SK-N-SH (cell line): Measurements from ENCODE around the gene BRD2. TPM values are rescaled to one million over a fixed set of nuclear protein-coding genes. Genes with fewer than 3 reads are reported as not detected.

ENCODE experiments used
- CTCF ChIA-PET: fragments of 300-600, 350-600 bp; formaldehyde crosslinking; extraction: SDS; loops from one replicate; lab custom pipeline; 2021; lab: Yijun Ruan, JAX
- POLR2A ChIA-PET: fragments of 350-600 bp; sonication (Branson Sonifier 250); formaldehyde crosslinking; extraction: SDS; loops from one replicate; lab custom pipeline; 2020; ENCODE audit warnings: antibody characterized with exemption, inconsistent platforms; lab: Yijun Ruan, JAX
- DNase-seq: peaks from one replicate; pipeline ENCODE4 v3.0.0; 2012
- H2AFZ ChIP-seq: fragments of 200-600 bp; sonication (generic); 2 replicates; pipeline ENCODE4 v1.8.1; 2016; ENCODE audit warnings: antibody characterized with exemption, mild to moderate bottlenecking, low read depth
- H3F3A ChIP-seq: fragments of 200-600 bp; sonication (generic); replicated peaks from 2 replicates; pipeline ENCODE3; 2016; ENCODE audit warnings: antibody characterized with exemption, mild to moderate bottlenecking; ENCODE audit not compliant: insufficient read depth
- H3K27ac ChIP-seq, 2 experiments: fragments of 200-500 bp in 1 of 2; fragments of 200-600 bp in 1 of 2; sonication (Bioruptor generic) in 1 of 2; sonication (generic), shearing (Covaris generic) in 1 of 2; 2 replicates each; pipeline versions ENCODE4 v1.5.1 to v1.6.1; 2014 to 2016; ENCODE audit warnings: low read depth in 2 of 2, inconsistent platforms in 1 of 2, low read length in 1 of 2, mild to moderate bottlenecking in 1 of 2, mixed read lengths in 1 of 2
- H3K27me3 ChIP-seq: fragments of 200-600 bp; sonication (generic), shearing (Covaris generic); 2 replicates; pipeline ENCODE4 v1.6.1; 2016; ENCODE audit warnings: mixed run types; ENCODE audit not compliant: insufficient read depth
- H3K36me3 ChIP-seq, 2 experiments: fragments of 200-500 bp in 1 of 2; fragments of 200-600 bp in 1 of 2; sonication (Bioruptor generic) in 1 of 2; sonication (generic) in 1 of 2; replicated peaks in 1 of 2; 2 replicates each; pipeline versions ENCODE3 to v1.5.1; 2014 to 2016; ENCODE audit warnings: low read length in 1 of 2, mild to moderate bottlenecking in 1 of 2; ENCODE audit not compliant: insufficient read depth in 2 of 2, control insufficient read depth in 1 of 2
- H3K4me1 ChIP-seq, 2 experiments: fragments of 200-500 bp in 1 of 2; fragments of 200-600 bp in 1 of 2; sonication (Bioruptor generic) in 1 of 2; sonication (generic), shearing (Covaris generic) in 1 of 2; 2 replicates each; pipeline versions ENCODE4 v1.5.1 to v1.6.1; 2014 to 2016; ENCODE audit warnings: low read depth in 1 of 2, low read length in 1 of 2, mixed run types in 1 of 2; ENCODE audit not compliant: insufficient read depth in 2 of 2, control insufficient read depth in 1 of 2
- H3K4me2 ChIP-seq: fragments of 200-600 bp; sonication (generic), shearing (Covaris generic); 2 replicates; pipeline ENCODE4 v1.6.1; 2017; ENCODE audit warnings: mixed run types
- H3K4me3 ChIP-seq, 2 experiments: fragments of 200-500 bp in 1 of 2; fragments of 200-600 bp in 1 of 2; sonication (Bioruptor generic) in 1 of 2; sonication (generic), shearing (Covaris generic) in 1 of 2; 2 replicates each; pipeline versions ENCODE4 v1.5.1 to v1.8.1; 2014 to 2016; ENCODE audit warnings: low read depth in 2 of 2, inconsistent platforms in 1 of 2, low read length in 1 of 2, mild to moderate bottlenecking in 1 of 2, mixed read lengths in 1 of 2, moderate library complexity in 1 of 2
- H3K79me2 ChIP-seq: fragments of 200-600 bp; sonication (generic); 2 replicates; pipeline ENCODE4 v1.8.1; 2017; ENCODE audit warnings: mild to moderate bottlenecking; ENCODE audit not compliant: insufficient read depth
- H3K9ac ChIP-seq: fragments of 200-600 bp; sonication (generic); 2 replicates; pipeline ENCODE4 v1.6.1; 2017; ENCODE audit warnings: mixed run types
- H3K9me2 ChIP-seq: fragments of 200-600 bp; sonication (generic); 2 replicates; pipeline ENCODE4 v1.6.1; 2017; ENCODE audit warnings: mixed run types
- H3K9me3 ChIP-seq: fragments of 200-600 bp; sonication (generic); 2 replicates; pipeline ENCODE4 v1.6.1; 2017; ENCODE audit warnings: mixed run types, mild to moderate bottlenecking, moderate library complexity
- H4K20me1 ChIP-seq: fragments of 200-600 bp; sonication (generic); 2 replicates; pipeline ENCODE4 v1.6.1; 2017; ENCODE audit warnings: mild to moderate bottlenecking, mixed run types; ENCODE audit not compliant: insufficient read depth
- CTCF ChIP-seq: fragments of 200-600 bp; sonication (generic); IDR thresholded peaks from 2 replicates; pipeline ENCODE4 v1.6.1; 2017; ENCODE audit warnings: antibody characterized with exemption, mild to moderate bottlenecking, moderate library complexity
- ELF1 ChIP-seq: IDR thresholded peaks from 2 replicates; pipeline ENCODE4 v1.4.0; 2012
- EZH2phosphoT487 ChIP-seq: fragments of 200-600 bp; sonication (generic); IDR thresholded peaks from 2 replicates; pipeline ENCODE4 v1.6.1; 2017; ENCODE audit warnings: low read depth, mixed run types, mild to moderate bottlenecking, antibody characterized with exemption, moderate library complexity, borderline replicate concordance
- FOXJ3 ChIP-seq: sonication (generic); formaldehyde crosslinking; IDR thresholded peaks from 2 replicates; pipeline ENCODE4 v1.5.1; 2020; ENCODE audit warnings: mild to moderate bottlenecking, missing genetic modification reagents
- GABPA ChIP-seq: IDR thresholded peaks from 2 replicates; pipeline ENCODE4 v1.4.0; 2012; ENCODE audit warnings: low read depth, mild to moderate bottlenecking
- IRF3 ChIP-seq: fragments of 150-350 bp; IDR thresholded peaks from 2 replicates; pipeline ENCODE4 v1.6.1; 2016; ENCODE audit warnings: mild to moderate bottlenecking, low read depth, low read length
- JUND ChIP-seq: IDR thresholded peaks from 2 replicates; pipeline ENCODE4 v1.4.0; 2012
- MAX ChIP-seq: IDR thresholded peaks from 2 replicates; pipeline ENCODE4 v1.4.0; 2012; ENCODE audit warnings: low read depth
- MXI1 ChIP-seq: IDR thresholded peaks from 2 replicates; pipeline ENCODE4 v1.6.1; 2012; ENCODE audit warnings: mild to moderate bottlenecking, low read depth, low read length, improper control_type of control experiment
- PBX3 ChIP-seq: IDR thresholded peaks from 2 replicates; pipeline ENCODE4; 2012
- POLR2AphosphoS5 ChIP-seq: IDR thresholded peaks from 2 replicates; pipeline ENCODE4 v1.6.1; 2012; ENCODE audit warnings: low read depth, low read length
- RAD21 ChIP-seq: IDR thresholded peaks from 2 replicates; pipeline ENCODE4 v1.6.1; 2012; ENCODE audit warnings: mild to moderate bottlenecking, low read length
- RCOR1 ChIP-seq: fragments of 150-350 bp; IDR thresholded peaks from 2 replicates; pipeline ENCODE4 v1.6.1; 2017; ENCODE audit warnings: antibody characterized with exemption, low read length
- TCF12 ChIP-seq: IDR thresholded peaks from 2 replicates; pipeline ENCODE4 v1.4.0; 2012
- USF1 ChIP-seq: IDR thresholded peaks from 2 replicates; pipeline ENCODE4 v1.4.0; 2012; ENCODE audit warnings: low read depth, borderline replicate concordance
- YY1 ChIP-seq: IDR thresholded peaks from 2 replicates; pipeline ENCODE4 v1.4.0; 2012; ENCODE audit warnings: low read depth, mild to moderate bottlenecking
- polyA plus RNA-seq, 3 experiments: library from polyadenylated mRNA; depleted of rRNA; stranded (reverse); fragments of >200 nt; gene quantifications; 2 replicates each; pipeline ENCODE4 v1.2.3, GENCODE V29; 2012

Gene BRD2
- polyA plus RNA-seq, 1 of the 3 experiments (the other 2 are of a cell fraction): 104 TPM

- TF ChIP-seq CTCF (no peak), EZH2phosphoT487 (no peak), YY1 (no peak)
Measured at GRCh38 chr6:33023536-33023935, 55.1 kb downstream of the BRD2 start (continued).

GRCh38 chr6:33024521-33024920 is 56.1 kb downstream of the BRD2 start:
- H3K79me2 ChIP-seq: no peaks in the 10 kb centered on the region
- H3K4me3 ChIP-seq: no peak overlapping the region
- no peak overlapping the region for H3K4me2 ChIP-seq
- POLR2A ChIA-PET: no interaction called here
- H3K9me2 ChIP-seq: no peaks in the 10 kb centered on the region
- no peaks in the 10 kb centered on the region for H4K20me1 ChIP-seq
- CTCF ChIA-PET: interaction anchor here (0.7 to 1.5 kb wide), 2 partner anchors 10 to 220 kb away, joined by 3 to 7 read pairs; no protein-coding TSS in a partner anchor
- DNase-seq: no peak
- H3K9ac ChIP-seq: no peak overlapping the region
- no peaks in the 10 kb centered on the region for H3K36me3 ChIP-seq
- peaks cover 35% of the 10 kb centered on the region for H3K27me3 ChIP-seq
- H2AFZ ChIP-seq: no peak overlapping the region
- no peak for TF ChIP-seq MAX
- no peak for TF ChIP-seq POLR2AphosphoS5
- TF ChIP-seq IRF3: no peak
- TF ChIP-seq JUND: no peak
- TF ChIP-seq RCOR1: no peak
- no peak for TF ChIP-seq EZH2phosphoT487
- TF ChIP-seq ELF1: no peak
- no peak for TF ChIP-seq GABPA
- TF ChIP-seq TCF12: no peak
- no peak for TF ChIP-seq MXI1
- TF ChIP-seq FOXJ3 (CRISPR knock-in tag): no peak
- TF ChIP-seq PBX3: no peak
- no peak for TF ChIP-seq RAD21
- TF ChIP-seq USF1: no peak
- H3K9me3 ChIP-seq: no peaks in the 10 kb centered on the region
- H3F3A ChIP-seq: no peaks in the 10 kb centered on the region
- no peak overlapping the region for H3K27ac ChIP-seq
- no peaks in the 10 kb centered on the region for H3K4me1 ChIP-seq
